Stimulated activated naive CD8-positive, alpha-beta T cell treated with anti-CD3 and anti-CD28 coated beads, Interleukin-15, Interleukin-2, amounts not matched to agents 100 U/mL and 50 U/mL, for 24 hours (primary cell): ENCODE data around the gene R3HDM2.

ENCODE experiments used
- ATAC-seq: fragments of 150-1000 bp; cut with Tn5 transposase; one replicate; pipeline ENCODE4 v1.10.0; 2021
- DNase-seq: peaks from one replicate; pipeline ENCODE4 v3.0.0; 2021

The R3HDM2 gene

GRCh38 chr12:57430931-57431566 lies at the start of gene R3HDM2:
Gene R3HDM2, minus strand, starts transcription at chr12:57431043. Its CDS starts 120,615 bp downstream, at chr12:57310428.
- peak; percentile 97 for DNase-seq
- ATAC-seq: peak; percentile 96

DNA sequence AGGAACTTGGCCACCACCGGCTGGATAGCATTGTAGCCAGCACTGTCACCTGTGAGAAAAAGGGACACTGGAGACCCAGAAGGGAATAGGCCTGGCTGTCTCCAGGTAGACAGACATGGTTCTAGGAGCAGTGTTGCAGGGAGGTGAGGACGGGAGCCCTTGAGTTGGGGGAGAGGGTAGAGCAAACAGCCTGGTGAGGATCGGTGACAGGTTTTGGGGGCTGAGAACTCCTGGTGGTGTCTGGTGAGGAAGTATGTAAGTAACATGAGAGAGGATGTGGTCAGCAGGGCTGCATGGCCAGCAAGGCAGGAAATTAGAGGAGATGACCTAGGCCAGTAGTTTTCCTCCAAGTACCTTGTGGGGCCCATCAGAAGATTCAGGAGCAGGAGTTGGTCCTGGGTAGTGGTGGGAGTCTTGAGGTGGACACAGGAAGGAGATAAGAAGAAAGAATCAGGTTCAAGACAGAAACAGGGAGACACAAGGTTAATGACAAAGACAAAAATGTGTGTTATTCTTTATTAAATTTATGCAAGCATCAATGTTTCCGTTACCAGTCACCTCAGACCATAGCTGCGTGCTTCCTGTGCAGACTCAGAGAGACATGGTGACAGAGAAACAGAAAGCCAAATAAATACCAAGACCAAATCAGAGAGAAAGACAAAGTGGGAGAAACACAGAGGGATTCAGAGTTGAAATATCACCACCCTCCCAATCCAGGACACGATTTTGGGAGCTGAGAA lies 48.7 kb upstream of the R3HDM2 start, which contains the start of gene ARHGAP9:
Gene ARHGAP9 (minus strand): TSS at position 491 of the 740 bp plus-strand sequence. CDS start 460 bp downstream, at position 31.
- peak; percentile 62 for ATAC-seq
- peak; percentile 52 for DNase-seq

DNA sequence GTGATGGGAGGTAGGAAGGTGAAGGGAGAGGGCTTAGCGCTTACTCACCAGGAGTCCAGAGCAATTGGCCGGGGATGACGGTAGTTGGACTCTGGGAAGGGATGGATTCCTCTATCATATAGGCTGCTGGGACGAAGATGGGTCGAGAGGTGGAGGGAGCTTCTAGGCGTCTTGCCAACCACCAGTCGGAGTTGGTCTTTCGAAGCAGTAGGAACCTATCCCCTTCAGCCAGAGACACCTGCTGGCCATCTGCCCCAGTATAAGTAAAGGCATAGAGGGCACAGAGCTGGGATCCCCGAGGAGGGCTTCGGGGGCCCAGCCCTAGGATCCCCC lies 48.2 kb upstream of the R3HDM2 start:
- DNase-seq (peak; percentile 34), ATAC-seq (no peak)

GRCh38 chr12:57477710-57478681 lies 47.2 kb upstream of the R3HDM2 start:
- DNase-seq: peak; percentile 54
- peak; percentile 55 for ATAC-seq

GRCh38 chr12:57476993-57477709 lies 46.3 kb upstream of the R3HDM2 start:
- no peak for DNase-seq
- no peak for ATAC-seq

- DNase-seq (peak; percentile 90), ATAC-seq (peak; percentile 50)
Observed at GRCh38 chr12:57476162-57476992, 45.5 kb upstream of the R3HDM2 start.

GRCh38 chr12:57475271-57476161 lies 44.7 kb upstream of the R3HDM2 start:
- no peak for ATAC-seq
- no peak for DNase-seq

- no peak for DNase-seq
- no peak for ATAC-seq
Observed at GRCh38 chr12:57474862-57475261, 44.0 kb upstream of the R3HDM2 start.

- ATAC-seq: no peak
- DNase-seq: no peak
Observed at GRCh38 chr12:57474430-57474829, 43.6 kb upstream of the R3HDM2 start.

- DNase-seq (no peak), ATAC-seq (no peak)
Observed at GRCh38 chr12:57473886-57474285, 43.0 kb upstream of the R3HDM2 start.

DNA sequence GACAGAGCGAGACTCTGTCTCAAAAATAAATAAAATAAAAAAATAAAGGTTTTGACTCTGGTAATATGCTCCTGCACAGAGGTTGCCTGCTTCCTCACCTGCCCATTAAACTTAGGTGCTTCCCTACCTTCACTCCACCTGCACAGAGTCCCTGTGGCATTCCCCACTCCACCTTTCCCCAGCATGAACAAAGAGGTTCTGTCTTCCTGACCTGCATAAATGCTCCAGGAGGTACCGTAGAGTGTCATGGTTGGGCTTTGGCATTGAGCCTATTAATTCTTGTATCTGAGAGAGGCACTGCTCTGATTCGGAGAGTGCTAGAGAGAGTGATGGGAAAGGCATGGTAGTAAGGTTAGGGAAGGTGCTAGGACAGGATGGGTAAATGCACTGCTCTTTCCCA lies 42.5 kb upstream of the R3HDM2 start:
- DNase-seq (no peak), ATAC-seq (no peak)

- ATAC-seq: no peak
- no peak for DNase-seq
Observed at GRCh38 chr12:57472391-57472790, 41.5 kb upstream of the R3HDM2 start.

- DNase-seq (no peak), ATAC-seq (no peak)
Observed at GRCh38 chr12:57471661-57472060, 40.8 kb upstream of the R3HDM2 start.

GRCh38 chr12:57470970-57471656 lies 40.3 kb upstream of the R3HDM2 start:
- ATAC-seq: no peak
- DNase-seq: no peak

GRCh38 chr12:57470286-57470969 lies 39.6 kb upstream of the R3HDM2 start:
- ATAC-seq (no peak), DNase-seq (no peak)

DNA sequence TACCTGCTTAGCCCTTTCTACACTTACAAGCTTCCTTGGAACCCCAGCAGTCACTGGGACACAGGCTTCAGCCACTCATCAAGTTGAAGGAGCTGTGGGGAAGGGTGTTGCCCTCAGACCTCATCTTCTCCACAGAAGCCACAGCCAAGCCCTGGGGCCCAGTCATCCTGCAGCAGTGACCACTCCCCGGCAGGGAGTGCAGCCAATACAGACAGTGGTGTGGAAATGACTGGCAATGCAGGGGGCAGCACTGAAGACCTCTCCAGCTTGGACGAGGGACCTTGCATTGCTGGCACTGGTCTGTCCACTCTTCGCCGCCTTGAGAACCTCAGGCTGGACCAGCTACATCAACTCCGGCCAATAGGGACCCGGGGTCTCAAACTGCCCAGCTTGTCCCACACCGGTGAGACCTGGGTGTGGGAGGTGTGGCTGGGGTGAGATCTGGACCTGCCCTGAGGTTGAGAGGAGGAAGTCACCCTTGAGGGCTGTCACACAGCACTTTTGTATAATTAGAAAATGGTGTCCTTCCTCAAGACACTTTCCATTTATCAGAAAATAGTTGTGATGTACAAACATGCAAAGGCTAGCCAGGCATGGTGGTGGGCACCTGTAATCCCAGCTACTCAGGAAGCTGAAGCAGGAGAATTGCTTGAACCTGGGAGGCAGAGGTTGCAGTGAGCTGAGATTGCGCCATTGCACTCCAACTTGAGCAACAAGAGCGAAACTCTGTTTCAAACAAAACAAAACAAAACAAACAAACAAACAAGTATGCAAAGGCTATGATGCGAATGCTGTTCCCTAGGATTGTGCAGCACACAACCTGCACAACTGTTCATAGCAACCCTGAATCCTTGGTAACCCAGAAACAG lies 38.7 kb upstream of the R3HDM2 start:
- ATAC-seq (no peak), DNase-seq (no peak)

- no peak for ATAC-seq
- DNase-seq: no peak
Observed at GRCh38 chr12:57467915-57468314, 37.1 kb upstream of the R3HDM2 start.
